CD4-positive, CD25-positive, alpha-beta regulatory T cell (primary cell): Measurements from ENCODE around the gene MRI1. TPM values are rescaled to one million over a fixed set of nuclear protein-coding genes. Genes with fewer than 3 reads are reported as not detected.
A peak's percentile ranks its signal among the peaks of the same experiment; 100 is the strongest.
"Not testable (repeated sequence)": the region's sequence is repeated elsewhere in the genome, so short reads cannot be mapped to it uniquely, and the experiment has no call there.

Experiments
- ATAC-seq, 2 donors: fragments of 150-1000 bp; cut with Tn5 transposase; one replicate each; pipeline ENCODE4 v1.10.0; 2021; ENCODE audit warnings: low read depth in 2 of 2, moderate number of reproducible peaks in 2 of 2, moderate library complexity in 1 of 2
- DNase-seq, 3 donors: peaks; one replicate each; pipeline versions ENCODE4 v3.0.0 to v3.0.0-alpha.2; 2012 to 2022; ENCODE audit warnings: mixed read lengths in 1 of 3
- H3K27ac ChIP-seq: one replicate; pipeline ENCODE4 v1.7.0; 2013; ENCODE audit warnings: mild to moderate bottlenecking, low read length; ENCODE audit not compliant: insufficient read depth, poor library complexity, severe bottlenecking
- H3K27me3 ChIP-seq: one replicate; pipeline ENCODE4 v1.7.0; 2013; ENCODE audit warnings: low read length; ENCODE audit not compliant: control insufficient read depth, insufficient read depth
- H3K36me3 ChIP-seq: one replicate; pipeline ENCODE4 v1.7.0; 2013; ENCODE audit warnings: mild to moderate bottlenecking, low read length, moderate library complexity; ENCODE audit not compliant: control insufficient read depth, insufficient read depth
- H3K4me1 ChIP-seq: 2 replicates; pipeline ENCODE4 v1.7.0; 2013; ENCODE audit warnings: mild to moderate bottlenecking, low read length; ENCODE audit not compliant: insufficient read depth, control insufficient read depth, poor library complexity, severe bottlenecking
- H3K4me3 ChIP-seq: one replicate; pipeline ENCODE4 v1.7.0; 2013; ENCODE audit warnings: low read depth, mild to moderate bottlenecking, low read length, moderate library complexity
- H3K9me3 ChIP-seq, 2 experiments: 1 replicate in 1 of 2; 2 replicates in 1 of 2; pipeline ENCODE4 v1.7.0; 2013; ENCODE audit warnings: low read length in 2 of 2, mild to moderate bottlenecking in 1 of 2, moderate library complexity in 1 of 2; ENCODE audit not compliant: control insufficient read depth in 2 of 2
- H3K27ac Mint-ChIP-seq, 3 donors: one replicate each; pipeline ENCODE4 v1.8.0; 2020 to 2022; ENCODE audit warnings: mild to moderate bottlenecking in 3 of 3, mixed read lengths in 3 of 3, moderate library complexity in 2 of 3
- H3K27me3 Mint-ChIP-seq: one replicate; pipeline ENCODE4 v1.8.0; 2022; ENCODE audit warnings: mild to moderate bottlenecking, mixed read lengths
- H3K36me3 Mint-ChIP-seq: one replicate; pipeline ENCODE4 v1.8.0; 2020; ENCODE audit warnings: mixed read lengths
- H3K4me1 Mint-ChIP-seq, 4 donors: one replicate each; pipeline ENCODE4 v1.8.0; 2020 to 2022; ENCODE audit warnings: mixed read lengths in 4 of 4, mild to moderate bottlenecking in 1 of 4
- H3K4me3 Mint-ChIP-seq, 4 donors: one replicate each; pipeline ENCODE4 v1.8.0; 2020 to 2022; ENCODE audit warnings: mild to moderate bottlenecking in 4 of 4, mixed read lengths in 4 of 4, moderate library complexity in 3 of 4
- H3K9me3 Mint-ChIP-seq, 7 donors: one replicate each; pipeline ENCODE4 v1.8.0; 2020 to 2022; ENCODE audit warnings: mixed read lengths in 7 of 7, mild to moderate bottlenecking in 3 of 7, moderate library complexity in 2 of 7
- polyA plus RNA-seq, 4 donors: library from polyadenylated mRNA; unstranded; fragments of 300-500 nt; fragmentation: Illumina TruSeq; gene quantifications; one replicate each; pipeline ENCODE4 v1.2.3, GENCODE V29; 2021
- total RNA-seq: library from RNA; stranded (reverse); gene quantifications from one replicate; pipeline ENCODE4 v1.2.3, GENCODE V29; 2022

MRI1 gene
- total and polyA plus RNA-seq, 5 donors from 2014 or later: 6.6 to 38.2 (median 9.3) TPM

DNA sequence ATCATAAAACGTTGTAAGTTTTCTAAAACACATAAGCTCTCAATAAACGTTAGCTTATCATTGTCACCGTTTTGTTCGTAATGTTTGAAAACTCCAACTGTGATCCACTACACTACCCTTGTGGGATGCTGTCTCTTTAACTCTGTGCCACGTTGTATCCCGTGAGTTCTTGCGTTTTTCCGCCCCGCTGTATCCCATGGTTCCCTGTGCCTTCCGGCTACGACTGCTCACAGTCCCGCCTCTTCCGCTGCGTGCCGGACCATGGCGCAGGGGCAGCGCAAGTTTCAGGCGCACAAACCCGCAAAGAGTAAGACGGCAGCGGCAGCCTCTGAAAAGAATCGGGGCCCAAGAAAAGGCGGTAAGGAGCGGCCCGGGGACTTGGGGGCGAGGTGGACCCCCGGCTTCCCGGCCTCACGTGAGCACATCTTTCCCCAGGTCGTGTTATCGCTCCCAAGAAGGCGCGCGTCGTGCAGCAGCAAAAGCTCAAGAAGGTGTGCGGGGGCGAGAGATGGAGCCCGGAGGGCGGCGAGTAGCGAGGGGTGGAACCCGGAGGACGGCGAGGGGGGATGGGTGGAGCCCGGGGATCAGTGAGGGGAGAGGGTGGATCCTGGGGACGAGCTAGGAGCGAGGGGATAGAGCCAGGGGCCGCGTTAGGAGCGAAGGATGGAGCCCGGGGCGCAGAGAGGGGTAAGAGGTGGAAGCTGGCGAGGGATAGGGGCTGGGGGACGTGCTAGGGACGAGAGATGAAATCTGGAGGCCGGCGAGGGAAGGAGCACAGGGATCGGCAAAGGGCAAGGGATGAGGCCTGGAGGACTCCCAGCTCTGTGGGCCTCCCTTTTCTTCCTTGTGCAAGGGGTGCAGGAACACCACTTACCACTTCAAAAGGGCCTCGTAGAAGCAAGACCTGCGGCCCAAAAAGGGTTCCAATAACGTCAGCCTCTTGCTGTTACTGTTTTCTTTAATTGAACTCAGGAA is 10.2 kb downstream of the MRI1 start, which contains the start of gene C19orf53:
TSS of gene C19orf53 (plus strand) at position 240 of the 975 bp plus-strand sequence. CDS start at position 262, 22 bp downstream.
- no peaks in the 10 kb centered on the region for H3K27me3 ChIP-seq
- peaks cover 20% of the 10 kb centered on the region for H3K36me3 Mint-ChIP-seq
- ATAC-seq (peak; percentile 99 to 100), DNase-seq (peak; percentile 84 to 93 (median 84))
- peaks cover 43% of the 10 kb centered on the region for H3K36me3 ChIP-seq
- no peaks in the 10 kb centered on the region for H3K9me3 Mint-ChIP-seq
- peaks cover 6 to 44% (median 22%) of the 10 kb centered on the region in 4 donors for H3K4me1 Mint-ChIP-seq
- H3K4me1 ChIP-seq: peaks cover 9% of the 10 kb centered on the region
- peak within 1 kb of the TSS; percentile 81 for H3K4me3 ChIP-seq
- H3K9me3 ChIP-seq: no peaks in the 10 kb centered on the region
- no peaks in the 10 kb centered on the region for H3K27me3 Mint-ChIP-seq
- H3K4me3 Mint-ChIP-seq: peak within 1 kb of the TSS; percentile 97 to 100 (median 98)
- peak within 1 kb of the TSS; percentile 93 to 99 (median 99) for H3K27ac Mint-ChIP-seq
- H3K27ac ChIP-seq: peak within 1 kb of the TSS; percentile 85

DNA sequence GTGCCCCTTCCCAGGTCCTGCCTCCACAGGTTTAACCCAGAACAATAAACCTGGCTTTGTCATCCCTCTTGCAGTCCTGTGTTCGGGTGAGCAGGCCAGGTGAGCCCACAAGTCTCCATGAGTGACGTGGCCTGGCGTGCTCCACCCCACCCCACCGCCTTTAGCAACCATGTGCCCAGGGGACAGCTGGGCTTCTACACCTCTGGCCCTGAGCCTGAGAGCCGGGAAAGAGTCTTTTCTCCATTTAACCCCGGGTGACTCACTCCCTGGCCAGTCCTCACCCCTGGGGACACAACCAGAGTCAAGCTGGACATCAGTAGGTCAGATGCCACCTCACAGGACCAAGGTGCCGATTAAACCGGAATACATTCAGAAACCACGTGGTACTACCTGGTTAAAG is 14.1 kb downstream of the MRI1 start:
- Mint-ChIP-seq H3K36me3 (peaks cover 14% of the 10 kb centered on the region), H3K4me1 (peaks cover 6 to 44% (median 24%) of the 10 kb centered on the region in 4 donors), H3K9me3 (no peaks in the 10 kb centered on the region), H3K27me3 (no peaks in the 10 kb centered on the region), H3K27ac (no peak overlapping the region), H3K4me3 (peak overlapping the region in 1 of 4 donors; percentile 74)
- H3K36me3 ChIP-seq: peaks cover 33% of the 10 kb centered on the region
- H3K27me3 ChIP-seq: no peaks in the 10 kb centered on the region
- no peak overlapping the region for H3K4me3 ChIP-seq
- no peaks in the 10 kb centered on the region for H3K9me3 ChIP-seq
- DNase-seq (no peak), ATAC-seq (no peak)
- H3K27ac ChIP-seq: no peak overlapping the region
- peaks cover 9% of the 10 kb centered on the region for H3K4me1 ChIP-seq

DNA sequence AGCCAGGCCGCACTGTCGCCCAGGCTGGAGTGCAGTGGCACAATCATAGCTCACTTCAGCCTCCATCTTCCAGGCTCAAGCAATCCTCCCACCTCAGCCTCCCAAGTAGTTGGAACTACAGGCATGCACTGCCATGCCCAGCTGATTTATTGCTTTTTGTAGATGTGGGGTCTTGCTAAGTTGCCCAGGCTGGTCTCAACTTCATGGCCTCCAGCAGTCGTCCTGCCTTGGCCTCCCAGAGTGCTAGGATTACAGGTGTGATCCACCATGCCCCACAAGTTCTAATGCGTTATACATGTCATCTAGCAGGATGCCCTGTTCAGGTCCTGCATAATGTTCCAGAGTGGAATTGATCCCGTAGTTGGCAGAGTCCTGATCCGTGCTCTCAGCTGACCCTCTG is 14.5 kb downstream of the MRI1 start:
- H3K4me3 Mint-ChIP-seq: peak overlapping the region in 1 of 4 donors; percentile 74
- no peaks in the 10 kb centered on the region for H3K27me3 ChIP-seq
- no peaks in the 10 kb centered on the region for H3K9me3 Mint-ChIP-seq
- no peaks in the 10 kb centered on the region for H3K9me3 ChIP-seq
- H3K4me1 ChIP-seq: peaks cover 9% of the 10 kb centered on the region
- peaks cover 14% of the 10 kb centered on the region for H3K36me3 Mint-ChIP-seq
- ATAC-seq: no peak
- H3K27ac ChIP-seq: no peak overlapping the region
- H3K27ac Mint-ChIP-seq: peak overlapping the region in 1 of 3 donors; percentile 26
- peaks cover 33% of the 10 kb centered on the region for H3K36me3 ChIP-seq
- peaks cover 6 to 41% (median 24%) of the 10 kb centered on the region in 4 donors for H3K4me1 Mint-ChIP-seq
- H3K4me3 ChIP-seq: no peak overlapping the region
- no peak for DNase-seq
- H3K27me3 Mint-ChIP-seq: no peaks in the 10 kb centered on the region

DNA sequence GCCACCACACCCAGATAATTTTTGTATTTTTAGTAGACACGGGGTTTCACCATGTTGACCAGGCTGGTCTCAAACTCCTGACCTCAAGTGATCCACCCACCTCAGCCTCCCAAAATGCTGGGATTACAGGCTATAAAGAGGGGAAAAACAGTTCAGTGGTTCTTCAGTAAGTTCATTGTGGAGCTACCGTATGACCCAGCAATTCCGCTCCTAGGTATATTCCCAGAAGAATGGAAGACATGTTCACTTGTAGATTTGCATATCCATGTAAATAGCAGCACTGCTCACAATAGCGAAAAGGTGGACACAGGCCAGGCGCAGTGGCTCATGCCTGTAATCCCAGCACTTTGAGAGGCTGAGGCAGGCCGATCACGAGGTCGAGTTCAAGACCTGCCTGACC is 15.5 kb downstream of the MRI1 start:
- not testable (repeated sequence) for H3K27me3 ChIP-seq, ATAC-seq, H3K27ac ChIP-seq, H3K27ac Mint-ChIP-seq, H3K4me3 ChIP-seq, H3K9me3 Mint-ChIP-seq, H3K9me3 ChIP-seq, DNase-seq, H3K27me3 Mint-ChIP-seq
- Mint-ChIP-seq H3K36me3 (peaks cover 14% of the 10 kb centered on the region), H3K4me1 (peaks cover 2 to 37% (median 19%) of the 10 kb centered on the region in 4 donors), H3K4me3 (peak overlapping the region in 1 of 4 donors; percentile 74)
- Histone ChIP-seq H3K4me1 (peaks cover 12% of the 10 kb centered on the region), H3K36me3 (peaks cover 33% of the 10 kb centered on the region)

DNA sequence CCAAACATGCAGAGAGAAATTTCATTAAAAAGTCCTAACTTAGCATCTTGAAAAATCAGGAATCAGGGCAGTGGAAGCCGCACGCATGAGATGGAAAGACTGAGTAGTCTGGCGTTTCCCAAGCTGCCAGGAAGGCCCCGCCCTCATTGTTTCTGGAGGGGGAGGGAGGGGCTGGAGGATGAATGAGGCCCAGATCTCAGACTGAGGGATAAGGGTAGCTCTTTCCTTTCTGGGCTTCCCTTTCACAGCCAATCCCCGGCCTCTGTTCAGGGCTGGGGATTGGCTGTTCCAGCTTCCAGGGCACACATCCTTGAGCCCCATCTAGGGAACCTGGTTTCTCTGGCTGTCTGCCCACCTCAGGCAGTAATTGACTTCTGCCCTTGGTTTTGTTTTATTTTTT is 17.2 kb downstream of the MRI1 start:
- Histone ChIP-seq H3K9me3 (no peaks in the 10 kb centered on the region), H3K4me1 (peaks cover 9% of the 10 kb centered on the region), H3K36me3 (peaks cover 29% of the 10 kb centered on the region), H3K27ac (no peak overlapping the region), H3K27me3 (no peaks in the 10 kb centered on the region), H3K4me3 (no peak overlapping the region)
- Mint-ChIP-seq H3K36me3 (peaks cover 6% of the 10 kb centered on the region), H3K27ac (no peak overlapping the region), H3K9me3 (no peaks in the 10 kb centered on the region), H3K27me3 (no peaks in the 10 kb centered on the region), H3K4me3 (no peak overlapping the region), H3K4me1 (peaks cover 4 to 28% (median 13%) of the 10 kb centered on the region in 4 donors)
- DNase-seq (no peak), ATAC-seq (no peak)

DNA sequence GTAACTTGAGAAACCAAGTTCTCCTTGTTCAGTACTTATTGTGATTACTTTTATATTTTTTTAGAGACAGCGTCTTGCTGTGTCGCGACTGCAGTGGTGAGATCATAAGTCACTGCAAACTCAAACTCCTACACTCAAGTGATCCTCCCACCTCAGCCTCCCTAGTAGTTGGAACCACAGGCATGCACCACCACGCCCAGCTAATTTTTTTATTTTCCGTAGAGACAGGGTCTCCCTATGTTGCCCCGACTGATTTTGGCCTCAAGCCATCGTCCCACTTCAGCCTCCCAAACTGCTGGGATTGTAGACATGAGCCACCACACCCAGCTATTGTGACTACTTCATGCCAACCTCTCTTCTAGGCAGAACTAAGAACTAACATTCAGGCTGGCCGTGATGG is 18.2 kb downstream of the MRI1 start:
- ATAC-seq (no peak), DNase-seq (no peak)
- H3K4me1 ChIP-seq: peaks cover 16% of the 10 kb centered on the region
- H3K27me3 ChIP-seq: no peaks in the 10 kb centered on the region
- no peak overlapping the region for H3K4me3 ChIP-seq
- no peaks in the 10 kb centered on the region for H3K9me3 ChIP-seq
- H3K36me3 ChIP-seq: peaks cover 21% of the 10 kb centered on the region
- no peak overlapping the region for H3K27ac ChIP-seq
- H3K27me3 Mint-ChIP-seq: no peaks in the 10 kb centered on the region
- H3K4me3 Mint-ChIP-seq: no peak overlapping the region
- H3K9me3 Mint-ChIP-seq: no peaks in the 10 kb centered on the region
- H3K36me3 Mint-ChIP-seq: peaks cover 4% of the 10 kb centered on the region
- no peak overlapping the region for H3K27ac Mint-ChIP-seq
- peaks cover 6 to 30% (median 12%) of the 10 kb centered on the region in 4 donors for H3K4me1 Mint-ChIP-seq

DNA sequence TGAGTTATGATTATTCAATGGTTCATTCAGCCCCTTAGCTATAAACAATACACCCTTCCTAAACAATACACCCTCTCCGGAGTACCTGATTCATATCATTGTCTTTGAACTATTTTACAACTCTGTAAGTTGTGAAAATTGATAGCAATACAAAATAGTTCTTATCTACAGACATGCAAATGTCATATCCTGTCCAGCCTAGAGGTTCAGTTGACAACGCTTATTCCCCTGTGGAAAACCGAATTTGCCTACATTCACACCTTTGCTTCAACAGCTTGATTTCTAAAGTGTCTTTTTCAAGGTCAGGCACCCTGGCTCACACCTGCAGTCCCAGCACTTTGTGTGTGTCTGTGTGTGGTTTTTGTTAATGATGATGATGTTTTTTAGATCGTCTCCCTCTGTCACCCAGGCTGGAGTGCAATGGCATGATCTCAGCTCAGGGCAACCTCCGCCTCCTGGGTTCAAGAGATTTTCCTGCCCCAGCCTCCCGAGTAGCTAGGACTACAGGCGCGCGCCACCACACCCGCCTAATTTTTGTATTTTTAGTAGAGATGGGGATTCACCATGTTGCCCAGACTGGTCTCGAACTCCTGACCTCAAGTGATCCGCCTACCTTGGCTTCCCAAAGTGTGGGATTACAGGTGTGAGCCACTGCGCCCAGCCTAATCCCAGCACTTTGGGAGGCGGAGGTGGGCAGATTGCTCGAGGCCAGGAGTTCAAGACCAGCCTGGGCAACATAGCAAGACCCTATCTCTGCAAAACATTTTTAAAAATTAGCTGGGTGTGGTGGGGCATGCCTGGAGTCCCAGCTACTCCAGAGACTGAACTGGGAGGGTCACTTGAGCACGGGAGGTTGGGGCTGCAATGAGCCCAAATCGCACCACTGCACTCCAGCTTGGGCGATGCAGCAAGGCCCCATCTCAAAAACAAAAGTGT is 19.5 kb downstream of the MRI1 start:
- Mint-ChIP-seq H3K36me3 (peaks cover 4% of the 10 kb centered on the region), H3K4me1 (peaks cover 9 to 34% (median 14%) of the 10 kb centered on the region in 4 donors), H3K9me3 (no peaks in the 10 kb centered on the region), H3K4me3 (no peak overlapping the region), H3K27me3 (no peaks in the 10 kb centered on the region), H3K27ac (peak overlapping the region in 1 of 3 donors; percentile 31)
- ATAC-seq (no peak), DNase-seq (no peak)
- Histone ChIP-seq H3K4me3 (no peak overlapping the region), H3K4me1 (peaks cover 29% of the 10 kb centered on the region), H3K9me3 (no peaks in the 10 kb centered on the region), H3K36me3 (peaks cover 8% of the 10 kb centered on the region), H3K27me3 (no peaks in the 10 kb centered on the region), H3K27ac (no peak overlapping the region)
